ENCODE measurements around the gene FOXP1.

DNA sequence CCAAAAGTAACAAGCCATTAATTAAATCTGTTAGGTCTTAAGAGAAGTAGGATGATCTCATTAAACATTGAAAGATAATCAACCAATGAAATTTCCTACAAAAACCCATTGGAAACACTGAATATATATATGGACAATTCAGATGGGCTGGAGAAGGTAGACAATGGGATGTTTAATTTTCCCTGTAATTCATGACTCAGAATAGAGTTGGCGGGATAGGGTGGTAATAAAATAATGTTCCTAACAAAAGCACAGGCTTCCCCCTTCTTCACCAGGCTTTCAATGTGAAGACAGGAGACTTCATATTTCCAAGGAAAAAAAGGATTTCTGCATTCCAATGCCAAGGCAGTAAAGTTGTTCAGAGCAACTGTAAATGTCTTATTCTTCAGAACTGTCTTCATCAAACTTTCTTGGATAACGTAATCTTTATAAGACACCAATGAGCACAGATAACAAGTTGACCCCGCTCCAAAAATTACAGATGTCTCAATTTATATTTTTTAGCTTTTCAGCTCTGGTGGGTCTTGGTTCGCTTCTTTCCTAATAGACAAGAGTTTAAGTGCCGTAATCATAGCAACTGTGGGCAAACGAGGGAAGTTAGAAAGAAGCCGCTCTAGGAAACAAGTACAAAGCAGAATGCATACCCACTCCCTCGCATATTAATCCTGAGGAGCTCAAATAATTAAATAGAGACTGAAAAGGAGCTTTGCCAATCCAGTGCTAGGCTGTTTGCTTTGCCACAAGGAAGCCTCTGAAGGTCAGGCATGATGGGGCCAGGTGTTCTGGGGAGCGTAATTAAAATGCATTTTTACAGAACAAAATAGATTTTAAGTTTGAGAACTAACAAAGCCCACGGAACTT lies 377.0 kb downstream of the FOXP1 start:
- TF ChIP-seq, protein P1, sequence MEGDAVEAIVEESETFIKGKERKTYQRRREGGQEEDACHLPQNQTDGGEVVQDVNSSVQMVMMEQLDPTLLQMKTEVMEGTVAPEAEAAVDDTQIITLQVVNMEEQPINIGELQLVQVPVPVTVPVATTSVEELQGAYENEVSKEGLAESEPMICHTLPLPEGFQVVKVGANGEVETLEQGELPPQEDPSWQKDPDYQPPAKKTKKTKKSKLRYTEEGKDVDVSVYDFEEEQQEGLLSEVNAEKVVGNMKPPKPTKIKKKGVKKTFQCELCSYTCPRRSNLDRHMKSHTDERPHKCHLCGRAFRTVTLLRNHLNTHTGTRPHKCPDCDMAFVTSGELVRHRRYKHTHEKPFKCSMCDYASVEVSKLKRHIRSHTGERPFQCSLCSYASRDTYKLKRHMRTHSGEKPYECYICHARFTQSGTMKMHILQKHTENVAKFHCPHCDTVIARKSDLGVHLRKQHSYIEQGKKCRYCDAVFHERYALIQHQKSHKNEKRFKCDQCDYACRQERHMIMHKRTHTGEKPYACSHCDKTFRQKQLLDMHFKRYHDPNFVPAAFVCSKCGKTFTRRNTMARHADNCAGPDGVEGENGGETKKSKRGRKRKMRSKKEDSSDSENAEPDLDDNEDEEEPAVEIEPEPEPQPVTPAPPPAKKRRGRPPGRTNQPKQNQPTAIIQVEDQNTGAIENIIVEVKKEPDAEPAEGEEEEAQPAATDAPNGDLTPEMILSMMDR (IDR thresholded peaks at IDR 0.05), result no peak
- TF ChIP-seq POLR2A (IDR thresholded peaks at IDR 0.05), result no peak
